HG03064 (cell line): ENCODE data around the gene SOX6.

Experiments
- ATAC-seq: cut with Tn5 transposase; IDR thresholded peaks from one replicate; pipeline ENCODE4 v1.9.1; 2021; ENCODE audit warnings: low read depth; ENCODE audit not compliant: unreplicated experiment

Gene SOX6

GRCh38 chr11:16365581-16366228 is 9.4 kb upstream of the SOX6 start:
- ATAC-seq: no peak

- no peak for ATAC-seq
Measured at GRCh38 chr11:16364254-16364653, 7.9 kb upstream of the SOX6 start.

- ATAC-seq: no peak
Measured at GRCh38 chr11:16363706-16364105, 7.4 kb upstream of the SOX6 start.

- ATAC-seq: no peak
Measured at GRCh38 chr11:16361108-16361865, 4.9 kb upstream of the SOX6 start.

- no peak for ATAC-seq
Measured at GRCh38 chr11:16359369-16359768, 3.0 kb upstream of the SOX6 start.

GRCh38 chr11:16358726-16359125 is 2.4 kb upstream of the SOX6 start:
- no peak for ATAC-seq

- no peak for ATAC-seq
Measured at GRCh38 chr11:16357775-16358174, 1.4 kb upstream of the SOX6 start.

- no peak for ATAC-seq
Measured at GRCh38 chr11:16356761-16357393, 531 bp upstream of the SOX6 start.

- ATAC-seq: no peak
Measured at GRCh38 chr11:16352707-16353106, 3.6 kb downstream of the SOX6 start.

- no peak for ATAC-seq
Measured at GRCh38 chr11:16350125-16350524, 6.2 kb downstream of the SOX6 start.

- ATAC-seq: no peak
Measured at GRCh38 chr11:16347928-16348685, 8.2 kb downstream of the SOX6 start.

- no peak for ATAC-seq
Measured at GRCh38 chr11:16346975-16347374, 9.4 kb downstream of the SOX6 start.

- no peak for ATAC-seq
Measured at GRCh38 chr11:16341853-16342252, 14.5 kb downstream of the SOX6 start.

- ATAC-seq: no peak
Measured at GRCh38 chr11:16338393-16338792, 18.0 kb downstream of the SOX6 start.

- ATAC-seq: no peak
Measured at GRCh38 chr11:16337421-16338213, 18.7 kb downstream of the SOX6 start.

- ATAC-seq: no peak
Measured at GRCh38 chr11:16336721-16337120, 19.6 kb downstream of the SOX6 start.

GRCh38 chr11:16336204-16336603 is 20.1 kb downstream of the SOX6 start:
- no peak for ATAC-seq

GRCh38 chr11:16335236-16335962 is 20.9 kb downstream of the SOX6 start:
- no peak for ATAC-seq

- no peak for ATAC-seq
Measured at GRCh38 chr11:16326679-16327297, 29.6 kb downstream of the SOX6 start.
